IMR-90 (cell line): ENCODE measurements around the gene NMNAT1. TPM values are rescaled to one million over a fixed set of nuclear protein-coding genes. Genes with fewer than 3 reads are reported as not detected.
A peak's percentile ranks its signal among the peaks of the same experiment; 100 is the strongest.

Source experiments
- ATAC-seq: fragments of 200-7000 bp; cut with Tn5 transposase; 2 replicates; pipeline ENCODE4 v1.9.1; 2020; ENCODE audit warnings: low read depth, mild to moderate bottlenecking, moderate library complexity
- BruUV-seq: library from RNA; stranded (reverse); fragments of 400-500 nt; replicated peaks from 2 replicates; lab custom pipeline; 2021; lab: Mats Ljungman, UMichigan
- CTCF ChIA-PET: fragments of 300-600 bp; formaldehyde crosslinking; extraction: SDS; loops from one replicate; lab custom pipeline; 2021; ENCODE audit warnings: antibody characterized with exemption; lab: Yijun Ruan, JAX
- POLR2A ChIA-PET: fragments of 300-600 bp; sonication (Branson Sonifier 250); formaldehyde crosslinking; loops from one replicate; lab custom pipeline; 2022; ENCODE audit warnings: antibody characterized with exemption; ENCODE audit not compliant: unreplicated experiment; lab: Charles Lee
- DNase-seq: peaks from one replicate; pipeline ENCODE4 v3.0.0; 2013
- H2AFZ ChIP-seq: replicated peaks from 2 replicates; pipeline ENCODE3; 2013; ENCODE audit warnings: low read length, mild to moderate bottlenecking; ENCODE audit not compliant: poor library complexity
- H2AK5ac ChIP-seq: 2 replicates; pipeline ENCODE4 v1.6.1; 2013; ENCODE audit warnings: low read depth, low read length, inconsistent platforms
- H2AK9ac ChIP-seq: replicated peaks from 2 replicates; pipeline ENCODE3; 2013; ENCODE audit warnings: mild to moderate bottlenecking, low read depth, low read length, moderate library complexity; ENCODE audit not compliant: poor library complexity
- H2BK120ac ChIP-seq: 2 replicates; pipeline ENCODE4 v1.6.1; 2013; ENCODE audit warnings: low read depth, low read length, inconsistent platforms
- H2BK15ac ChIP-seq: 3 replicates; pipeline ENCODE4 v1.6.1; 2013; ENCODE audit warnings: low read depth, low read length, inconsistent platforms
- H2BK20ac ChIP-seq: 2 replicates; pipeline ENCODE4 v1.6.1; 2013; ENCODE audit warnings: low read depth, mild to moderate bottlenecking, inconsistent platforms, low read length, moderate library complexity
- H2BK5ac ChIP-seq: 2 replicates; pipeline ENCODE4 v1.6.1; 2013; ENCODE audit warnings: mild to moderate bottlenecking, low read depth, low read length, inconsistent platforms; ENCODE audit not compliant: poor library complexity, severe bottlenecking
- H3K14ac ChIP-seq: replicated peaks from 2 replicates; pipeline ENCODE4 v1.6.1; 2013; ENCODE audit warnings: low read depth, low read length, inconsistent platforms
- H3K18ac ChIP-seq: 2 replicates; pipeline ENCODE4 v1.6.1; 2013; ENCODE audit warnings: low read depth, low read length, control low read depth
- H3K23ac ChIP-seq: 2 replicates; pipeline ENCODE4 v1.6.1; 2013; ENCODE audit warnings: low read depth, low read length, inconsistent platforms
- H3K27ac ChIP-seq: 2 replicates; pipeline ENCODE4 v1.5.1; 2013; ENCODE audit warnings: mild to moderate bottlenecking, control low read depth, low read length; ENCODE audit not compliant: insufficient read depth
- H3K27me3 ChIP-seq: 2 replicates; pipeline ENCODE4 v1.6.1; 2013; ENCODE audit warnings: low read length; ENCODE audit not compliant: control insufficient read depth, insufficient read depth
- H3K36me3 ChIP-seq: 2 replicates; pipeline ENCODE4 v1.6.1; 2013; ENCODE audit warnings: low read length, mixed read lengths; ENCODE audit not compliant: control insufficient read depth, insufficient read depth
- H3K4ac ChIP-seq: 2 replicates; pipeline ENCODE4 v1.6.1; 2013; ENCODE audit warnings: low read depth, low read length, inconsistent platforms
- H3K4me1 ChIP-seq: 2 replicates; pipeline ENCODE4 v1.6.1; 2013; ENCODE audit warnings: low read length, mixed read lengths; ENCODE audit not compliant: control insufficient read depth, insufficient read depth
- H3K4me2 ChIP-seq: 2 replicates; pipeline ENCODE4 v1.6.1; 2013; ENCODE audit warnings: low read depth, mild to moderate bottlenecking, control low read depth, low read length, moderate library complexity
- H3K4me3 ChIP-seq: 2 replicates; pipeline ENCODE4 v1.5.1; 2013; ENCODE audit warnings: low read depth, mild to moderate bottlenecking, control low read depth, low read length, moderate library complexity; ENCODE audit not compliant: insufficient read depth
- H3K56ac ChIP-seq: 2 replicates; pipeline ENCODE4 v1.6.1; 2013; ENCODE audit warnings: low read length, inconsistent platforms; ENCODE audit not compliant: insufficient read depth; ENCODE audit errors: extremely low read depth
- H3K79me1 ChIP-seq, 2 experiments: 2 replicates each; pipeline ENCODE4 v1.6.1; 2013; ENCODE audit warnings: low read length in 2 of 2, inconsistent platforms in 1 of 2, low read depth in 1 of 2
- H3K9ac ChIP-seq: 2 replicates; pipeline ENCODE4 v1.6.1; 2013; ENCODE audit warnings: low read depth, low read length, control low read depth
- H3K9me1 ChIP-seq: 2 replicates; pipeline ENCODE4 v1.6.1; 2013; ENCODE audit warnings: low read length, inconsistent platforms; ENCODE audit not compliant: insufficient read depth
- H3K9me3 ChIP-seq: 2 replicates; pipeline ENCODE4 v1.6.1; 2013; ENCODE audit warnings: low read length; ENCODE audit not compliant: control insufficient read depth, insufficient read depth
- H4K20me1 ChIP-seq: 2 replicates; pipeline ENCODE4 v1.6.1; 2013; ENCODE audit warnings: low read length, inconsistent platforms; ENCODE audit not compliant: insufficient read depth
- H4K5ac ChIP-seq: 2 replicates; pipeline ENCODE4 v1.6.1; 2013; ENCODE audit warnings: mild to moderate bottlenecking, low read depth, low read length, control low read depth
- H4K8ac ChIP-seq, 2 experiments: 2 replicates each; pipeline ENCODE4 v1.6.1; 2013; ENCODE audit warnings: low read depth in 2 of 2, low read length in 2 of 2, control low read depth in 1 of 2, inconsistent platforms in 1 of 2
- H4K91ac ChIP-seq: 2 replicates; pipeline ENCODE4 v1.6.1; 2013; ENCODE audit warnings: low read depth, low read length, inconsistent platforms; ENCODE audit not compliant: insufficient read depth
- FOS ChIP-seq: fragments of 150-350 bp; IDR thresholded peaks from 2 replicates; pipeline ENCODE4 v1.6.1; 2016; ENCODE audit warnings: low read depth, low read length
- MAFK ChIP-seq: IDR thresholded peaks from 2 replicates; pipeline ENCODE4 v1.6.1; 2012; ENCODE audit warnings: low read depth, low read length, improper control_type of control experiment
- MAZ ChIP-seq: IDR thresholded peaks from 2 replicates; pipeline ENCODE4 v1.6.1; 2012; ENCODE audit warnings: low read depth, mild to moderate bottlenecking, low read length, improper control_type of control experiment, moderate library complexity, borderline replicate concordance
- WGBS, 2 experiments: methylation state at CpG; one replicate each; pipeline versions ENCODE4 v1.1.5 to v1.1.7; 2013; ENCODE audit warnings: missing lambda C conversion rate in 2 of 2; ENCODE audit not compliant: insufficient read length in 1 of 2; ENCODE audit errors: extremely low coverage in 2 of 2; 5-methylcytosine and 5-hydroxymethylcytosine counted together
- dilution Hi-C: fragments of 300-500 bp; cut with HindIII; formaldehyde crosslinking; loops from one replicate; pipeline ENCODE4 v1.14.3; 2018; ENCODE audit warnings: low sequenced_read_pairs; ENCODE audit not compliant: unreplicated experiment
- in situ Hi-C: fragments of 300-500 bp; cut with MboI; formaldehyde crosslinking; loops from 3 replicates; pipeline ENCODE4 v1.14.3; 2019; ENCODE audit warnings: low sequenced_read_pairs, inconsistent platforms, mixed read lengths
- intact Hi-C: fragments of 100-400 bp; cut with micrococcal nuclease; formaldehyde crosslinking; loops from 2 replicates; pipeline ENCODE4 v1.10.0; 2022
- polyA plus RNA-seq, 3 experiments: library from polyadenylated mRNA; depleted of rRNA; stranded (reverse); fragments of >200 nt; gene quantifications; 2 replicates each; pipeline ENCODE4 v1.2.3, GENCODE V29; 2012; ENCODE audit warnings: low replicate concordance in 1 of 3
- total RNA-seq: library from RNA; depleted of rRNA; stranded (reverse); fragments of >200 nt; gene quantifications from 2 replicates; pipeline ENCODE4 v1.2.3, GENCODE V29; 2012
- TF ChIP-seq, protein P1 (sequence below): fragments of 150-350 bp; IDR thresholded peaks from 2 replicates; pipeline ENCODE4 v1.6.1; 2016; ENCODE audit warnings: low read depth, mild to moderate bottlenecking, low read length, moderate library complexity, borderline replicate concordance

NMNAT1 gene
- total and polyA plus RNA-seq, 2 of the 4 experiments (the other 2 are of a cell fraction) = 9.1 to 11.7 TPM

DNA sequence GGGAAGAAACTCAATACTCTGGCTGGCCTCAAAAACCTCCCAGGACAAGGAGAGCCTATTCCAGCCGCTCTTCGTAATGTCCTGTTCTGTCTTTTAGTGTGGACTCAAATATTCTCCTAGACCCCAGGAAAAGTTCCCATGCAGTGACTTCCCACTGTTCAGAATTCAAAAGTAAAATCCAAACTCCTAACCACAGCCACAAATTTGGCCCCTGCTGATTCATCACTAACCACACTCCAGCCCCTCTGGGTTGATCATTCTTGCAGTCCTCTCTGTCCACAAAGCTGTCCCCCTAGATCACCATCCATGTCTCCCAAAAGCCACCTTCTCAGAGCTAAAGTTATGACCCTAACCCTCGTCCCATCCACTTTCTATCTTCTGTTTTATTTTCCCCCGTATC lies 38.3 kb upstream of the NMNAT1 start:
- H3K4me3 ChIP-seq = no peak overlapping the region
- H3K9me3 ChIP-seq = no peaks in the 10 kb centered on the region
- H4K20me1 ChIP-seq = no peaks in the 10 kb centered on the region; the same call in 1 of the 2 replicates
- no peak overlapping the region for H2AK5ac ChIP-seq
- H3K9me1 ChIP-seq = peaks cover 16% of the 10 kb centered on the region
- no peaks in the 10 kb centered on the region for H3K36me3 ChIP-seq
- H4K91ac ChIP-seq = no peak overlapping the region
- no TSS peak for BruUV-seq
- 0 out of 2 replicates have a peak overlapping the region, but pooled peaks have one; percentile 42 for H3K23ac ChIP-seq
- no peak overlapping the region for H4K5ac ChIP-seq
- no peaks in the 10 kb centered on the region for H3K27me3 ChIP-seq
- no peak overlapping the region for H3K4me2 ChIP-seq
- H3K79me1 ChIP-seq = peaks cover 45 to 71% of the 10 kb centered on the region in 2 experiments
- ChIA-PET CTCF (interaction anchor here (0.7 kb wide), 1 partner anchor 13 kb away, joined by 3 read pairs; no protein-coding TSS in a partner anchor), POLR2A (interaction anchor here (0.5 kb wide), 1 partner anchor 46 kb away, joined by 4 read pairs; no protein-coding TSS in a partner anchor)
- H2AFZ ChIP-seq = no peak overlapping the region
- H2BK120ac ChIP-seq = no peak overlapping the region; the same call in 1 of the 2 replicates
- H2AK9ac ChIP-seq = peak overlapping the region; percentile 39
- H3K4ac ChIP-seq = peak overlapping the region; percentile 24; the same call in 1 of the 2 replicates
- no peak overlapping the region for H3K27ac ChIP-seq
- in situ Hi-C loops (no loop called here), intact Hi-C loops (no loop called here), dilution Hi-C loops (no loop called here)
- no peak overlapping the region for H3K9ac ChIP-seq
- H4K8ac ChIP-seq = no peak overlapping the region
- peak overlapping the region; percentile 34; the same call in 1 of the 3 replicates for H2BK15ac ChIP-seq
- peak overlapping the region; percentile 3 for H3K14ac ChIP-seq
- no peak overlapping the region for H3K56ac ChIP-seq
- WGBS, 2 experiments = 93 to 100% methylated on average over 1 to 3 of the region's 4 CpGs
- H2BK20ac ChIP-seq = peak overlapping the region; percentile 16; the same call in 1 of the 2 replicates
- peaks cover 8% of the 10 kb centered on the region for H3K4me1 ChIP-seq
- H2BK5ac ChIP-seq = no peak overlapping the region
- H3K18ac ChIP-seq = no peak overlapping the region
- no peak for TF ChIP-seq MAZ
- TF ChIP-seq, protein P1, sequence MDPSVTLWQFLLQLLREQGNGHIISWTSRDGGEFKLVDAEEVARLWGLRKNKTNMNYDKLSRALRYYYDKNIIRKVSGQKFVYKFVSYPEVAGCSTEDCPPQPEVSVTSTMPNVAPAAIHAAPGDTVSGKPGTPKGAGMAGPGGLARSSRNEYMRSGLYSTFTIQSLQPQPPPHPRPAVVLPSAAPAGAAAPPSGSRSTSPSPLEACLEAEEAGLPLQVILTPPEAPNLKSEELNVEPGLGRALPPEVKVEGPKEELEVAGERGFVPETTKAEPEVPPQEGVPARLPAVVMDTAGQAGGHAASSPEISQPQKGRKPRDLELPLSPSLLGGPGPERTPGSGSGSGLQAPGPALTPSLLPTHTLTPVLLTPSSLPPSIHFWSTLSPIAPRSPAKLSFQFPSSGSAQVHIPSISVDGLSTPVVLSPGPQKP = no peak
- no peak for TF ChIP-seq FOS
- 0 out of 2 replicates have a peak, but pooled peaks have one; percentile 13 for TF ChIP-seq MAFK
- ATAC-seq = 0 out of 2 replicates have a peak, but pooled peaks have one; percentile 2
- peak; percentile 50 for DNase-seq
